Peyer's patch (tissue), 4 donors: ENCODE results near the gene TPRN. TPM values are rescaled to one million over a fixed set of nuclear protein-coding genes. Genes with fewer than 3 reads are reported as not detected.

Source experiments
- DNase-seq, 3 donors: peaks; one replicate each; pipeline ENCODE4 v3.0.0-alpha.2; 2017 to 2019
- H3K27ac ChIP-seq, 4 donors: fragments of 200-600 bp; sonication (generic); one replicate each; pipeline ENCODE4 v1.5.1; 2016 to 2019
- H3K27me3 ChIP-seq, 2 donors: fragments of 200-600 bp; sonication (generic); one replicate each; pipeline ENCODE4 v1.5.1; 2019
- H3K36me3 ChIP-seq, 3 donors: fragments of 200-600 bp; sonication (generic); one replicate each; pipeline ENCODE4 v1.5.1; 2016 to 2019
- H3K4me1 ChIP-seq, 4 donors: fragments of 200-600 bp; sonication (generic); one replicate each; pipeline ENCODE4 v1.5.1; 2016 to 2019
- H3K4me3 ChIP-seq, 4 donors: fragments of 200-600 bp; sonication (generic); 1 replicate in 3 of 4; 2 replicates in 1 of 4; pipeline ENCODE4 v1.5.1; 2016 to 2019; ENCODE audit warnings: mild to moderate bottlenecking in 1 of 4
- H3K9me3 ChIP-seq, 4 donors: fragments of 200-600 bp; sonication (generic); one replicate each; pipeline ENCODE4 v1.5.1; 2016 to 2019; ENCODE audit warnings: mild to moderate bottlenecking in 1 of 4
- POLR2A ChIP-seq, 2 donors: fragments of 450-650 bp; IDR thresholded peaks; one replicate each; pipeline ENCODE4 v1.5.1; 2017; ENCODE audit warnings: antibody characterized with exemption in 2 of 2, mild to moderate bottlenecking in 2 of 2, moderate library complexity in 2 of 2
- total RNA-seq, 4 donors: library from RNA; depleted of rRNA; stranded (reverse); fragments of >200 nt; gene quantifications; one replicate each; pipeline ENCODE4 v1.1.0, GENCODE V29; 2016
- TF ChIP-seq, protein P1 (sequence below), 6 experiments: fragments of 450-650 bp in 4 of 6; fragments of 200-600 bp in 2 of 6; sonication (generic) in 1 of 6; IDR thresholded peaks; one replicate each; pipeline ENCODE4 v1.5.1; 2017 to 2019; ENCODE audit warnings: antibody characterized with exemption in 6 of 6, mild to moderate bottlenecking in 3 of 6, moderate library complexity in 1 of 6

TPRN gene
- total RNA-seq, 4 donors from 2014 or later: 28.1 to 167 (median 130) TPM

DNA sequence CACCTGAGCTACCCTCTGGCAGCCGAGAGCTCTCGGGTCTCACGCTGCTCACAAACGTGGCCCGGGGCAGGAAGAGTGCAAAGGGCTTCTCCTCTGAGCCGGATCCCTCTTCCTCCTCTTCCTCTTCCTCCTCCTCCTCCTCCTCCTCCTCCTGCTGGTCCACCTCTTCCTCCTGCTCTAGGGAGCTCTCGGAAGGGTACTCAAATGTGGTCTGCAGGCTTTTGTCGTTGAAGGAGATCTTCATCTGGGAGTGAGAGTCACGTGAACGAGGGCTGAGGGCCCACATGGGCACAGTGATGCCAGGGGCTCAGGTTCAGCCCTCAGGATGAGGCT, 8.1 kb downstream of the TPRN start:
- Histone ChIP-seq H3K36me3 (peaks cover 0 to 31% (median 0%) of the 10 kb centered on the region in 3 donors), H3K4me1 (peaks cover 8 to 61% (median 15%) of the 10 kb centered on the region in 4 donors)

GRCh38 chr9:137191691-137192447, 8.7 kb downstream of the TPRN start:
- H3K4me3 ChIP-seq: no peak overlapping the region

More for the DNA sequence above, 8.1 kb downstream of the TPRN start:
- no peaks in the 10 kb centered on the region for H3K9me3 ChIP-seq
- H3K27ac ChIP-seq: no peak overlapping the region
- H3K4me3 ChIP-seq: no peak overlapping the region
- DNase-seq: no peak
- no peak for TF ChIP-seq POLR2A (IDR thresholded peaks at IDR 0.05)
- TF ChIP-seq, protein P1, sequence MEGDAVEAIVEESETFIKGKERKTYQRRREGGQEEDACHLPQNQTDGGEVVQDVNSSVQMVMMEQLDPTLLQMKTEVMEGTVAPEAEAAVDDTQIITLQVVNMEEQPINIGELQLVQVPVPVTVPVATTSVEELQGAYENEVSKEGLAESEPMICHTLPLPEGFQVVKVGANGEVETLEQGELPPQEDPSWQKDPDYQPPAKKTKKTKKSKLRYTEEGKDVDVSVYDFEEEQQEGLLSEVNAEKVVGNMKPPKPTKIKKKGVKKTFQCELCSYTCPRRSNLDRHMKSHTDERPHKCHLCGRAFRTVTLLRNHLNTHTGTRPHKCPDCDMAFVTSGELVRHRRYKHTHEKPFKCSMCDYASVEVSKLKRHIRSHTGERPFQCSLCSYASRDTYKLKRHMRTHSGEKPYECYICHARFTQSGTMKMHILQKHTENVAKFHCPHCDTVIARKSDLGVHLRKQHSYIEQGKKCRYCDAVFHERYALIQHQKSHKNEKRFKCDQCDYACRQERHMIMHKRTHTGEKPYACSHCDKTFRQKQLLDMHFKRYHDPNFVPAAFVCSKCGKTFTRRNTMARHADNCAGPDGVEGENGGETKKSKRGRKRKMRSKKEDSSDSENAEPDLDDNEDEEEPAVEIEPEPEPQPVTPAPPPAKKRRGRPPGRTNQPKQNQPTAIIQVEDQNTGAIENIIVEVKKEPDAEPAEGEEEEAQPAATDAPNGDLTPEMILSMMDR (IDR thresholded peaks at IDR 0.05): no peak
- no peaks in the 10 kb centered on the region for H3K27me3 ChIP-seq

DNA sequence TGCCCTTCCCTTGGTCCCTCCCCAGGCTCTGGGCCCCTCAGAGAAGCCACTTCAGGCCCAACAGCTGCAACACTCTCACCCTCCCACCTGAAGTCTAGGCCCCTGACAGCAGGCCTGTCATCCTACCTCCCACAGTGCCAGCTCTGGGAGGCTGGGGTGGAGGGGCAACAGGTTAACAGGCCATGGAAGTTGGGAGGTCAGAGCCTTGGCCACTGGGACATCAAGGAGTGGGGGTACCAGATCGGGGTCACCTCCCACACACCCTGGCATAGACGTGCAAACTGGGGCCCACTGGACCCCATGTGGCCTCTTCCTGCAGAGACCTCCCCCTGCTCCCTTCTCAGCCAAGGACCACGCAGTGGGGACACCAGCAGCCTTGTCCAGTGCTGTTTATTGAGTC, 9.3 kb downstream of the TPRN start:
- no peak for DNase-seq
- H3K9me3 ChIP-seq: no peaks in the 10 kb centered on the region
- no peaks in the 10 kb centered on the region for H3K27me3 ChIP-seq
- TF ChIP-seq, protein P1 (IDR thresholded peaks at IDR 0.05): no peak
- TF ChIP-seq POLR2A (IDR thresholded peaks at IDR 0.05): no peak
- no peak overlapping the region for H3K4me3 ChIP-seq
- H3K36me3 ChIP-seq: peaks cover 0 to 38% (median 0%) of the 10 kb centered on the region in 3 donors
- H3K27ac ChIP-seq: no peak overlapping the region
- H3K4me1 ChIP-seq: peaks cover 12 to 66% (median 22%) of the 10 kb centered on the region in 4 donors

More at GRCh38 chr9:137191691-137192447, 8.7 kb downstream of the TPRN start:
- no peak for DNase-seq
- TF ChIP-seq, protein P1 (IDR thresholded peaks at IDR 0.05): no peak
- no peak for TF ChIP-seq POLR2A (IDR thresholded peaks at IDR 0.05)
- Histone ChIP-seq H3K36me3 (peaks cover 0 to 35% (median 0%) of the 10 kb centered on the region in 3 donors), H3K27ac (no peak overlapping the region), H3K9me3 (no peaks in the 10 kb centered on the region), H3K4me1 (peaks cover 12 to 64% (median 20%) of the 10 kb centered on the region in 4 donors), H3K27me3 (no peaks in the 10 kb centered on the region)

DNA sequence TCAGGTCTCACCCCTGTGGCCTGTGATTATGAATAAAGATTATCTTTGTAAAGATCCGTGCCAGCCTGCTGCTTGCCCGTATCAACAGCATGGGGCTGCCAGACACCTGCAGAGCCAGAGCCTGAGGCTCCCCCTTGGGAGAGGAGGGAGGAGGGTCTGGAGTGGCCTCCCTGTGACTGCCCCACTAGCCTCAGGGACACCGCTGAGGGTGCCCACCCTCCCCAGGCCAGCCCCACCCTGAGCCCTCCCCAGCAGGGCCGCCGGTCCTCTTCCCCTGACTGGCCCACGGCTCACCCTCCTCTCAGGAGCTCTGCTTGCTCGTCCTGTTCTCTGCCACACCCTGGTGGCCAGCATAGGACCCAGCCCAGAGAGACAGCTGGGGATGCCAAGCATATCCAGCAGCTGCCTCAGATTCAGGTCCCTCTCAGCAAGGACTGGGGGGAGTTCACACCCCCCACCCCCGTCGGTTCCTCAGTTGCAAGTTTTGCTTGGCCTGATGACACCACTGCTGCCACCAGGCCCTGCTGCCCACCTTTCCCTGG, 10.2 kb downstream of the TPRN start:
- peak overlapping the region in 3 of 4 donors; percentile 94 to 97 (median 97) for H3K27ac ChIP-seq
- TF ChIP-seq, protein P1 (IDR thresholded peaks at IDR 0.05): peak in 3 of 6 experiments; percentile 38 to 48 (median 38)
- TF ChIP-seq POLR2A (IDR thresholded peaks at IDR 0.05): no peak
- H3K9me3 ChIP-seq: no peaks in the 10 kb centered on the region
- H3K36me3 ChIP-seq: peaks cover 0 to 46% (median 0%) of the 10 kb centered on the region in 3 donors
- no peak for DNase-seq
- H3K4me3 ChIP-seq: peak overlapping the region in 2 of 4 donors; percentile 79 to 98
- H3K4me1 ChIP-seq: peaks cover 12 to 72% (median 26%) of the 10 kb centered on the region in 4 donors
- H3K27me3 ChIP-seq: no peaks in the 10 kb centered on the region

GRCh38 chr9:137189297-137190295, 10.9 kb downstream of the TPRN start:
- no peak for DNase-seq
- H3K4me1 ChIP-seq: peaks cover 12 to 65% (median 26%) of the 10 kb centered on the region in 4 donors
- no peaks in the 10 kb centered on the region for H3K27me3 ChIP-seq
- H3K27ac ChIP-seq: peak overlapping the region; percentile 94 to 100 (median 97)
- no peaks in the 10 kb centered on the region for H3K9me3 ChIP-seq
- H3K4me3 ChIP-seq: peak overlapping the region; percentile 68 to 100 (median 88)
- peaks cover 0 to 52% (median 0%) of the 10 kb centered on the region in 3 donors for H3K36me3 ChIP-seq
- TF ChIP-seq, protein P1 (IDR thresholded peaks at IDR 0.05): no peak
- TF ChIP-seq POLR2A (IDR thresholded peaks at IDR 0.05): no peak
